Astrocyte of the spinal cord (primary cell): Measurements from ENCODE around the gene CYTH3.

Experiments used
- DNase-seq: peaks from one replicate; pipeline ENCODE4 v3.0.0; 2011; ENCODE audit warnings: low read depth, low spot score
- H3K4me3 ChIP-seq: 2 replicates; pipeline ENCODE4 v1.5.1; 2011; ENCODE audit warnings: low read depth, mild to moderate bottlenecking, low read length, moderate library complexity
- CTCF ChIP-seq: IDR thresholded peaks from 2 replicates; pipeline ENCODE4 v1.5.1; 2012; ENCODE audit warnings: low read depth, mild to moderate bottlenecking, low read length, inconsistent platforms
- in situ Hi-C: cut with HindIII; loops from 2 replicates; pipeline ENCODE4 v1.10.0; 2017; ENCODE audit warnings: low sequenced_read_pairs

The CYTH3 gene

GRCh38 chr7:6258440-6259182 is 13.8 kb downstream of the CYTH3 start:
- peak; percentile 92 for DNase-seq
- in situ Hi-C loops: no loop called here
- TF ChIP-seq CTCF: no peak
- H3K4me3 ChIP-seq: no peak overlapping the region

- TF ChIP-seq CTCF: no peak
- no peak for DNase-seq
- H3K4me3 ChIP-seq: no peak overlapping the region
- in situ Hi-C loops: no loop called here
These were observed 14.7 kb downstream of the CYTH3 start for GRCh38 chr7:6257675-6258074.

GRCh38 chr7:6256677-6257535 is 15.5 kb downstream of the CYTH3 start:
- in situ Hi-C loops: no loop called here
- peak; percentile 83 for DNase-seq
- no peak for TF ChIP-seq CTCF
- no peak overlapping the region for H3K4me3 ChIP-seq

- in situ Hi-C loops: no loop called here
- DNase-seq: no peak
- peak; percentile 31 for TF ChIP-seq CTCF
- H3K4me3 ChIP-seq: no peak overlapping the region
These were observed 16.3 kb downstream of the CYTH3 start for GRCh38 chr7:6256109-6256483.

- in situ Hi-C loops: no loop called here
- TF ChIP-seq CTCF: no peak
- no peak overlapping the region for H3K4me3 ChIP-seq
- no peak for DNase-seq
These were observed 17.6 kb downstream of the CYTH3 start for GRCh38 chr7:6254866-6255265.

- H3K4me3 ChIP-seq: no peak overlapping the region
- no peak for DNase-seq
- in situ Hi-C loops: no loop called here
- TF ChIP-seq CTCF: no peak
These were observed 19.7 kb downstream of the CYTH3 start for GRCh38 chr7:6252748-6253147.
